AG04450 (cell line): Measurements from ENCODE around the gene IDUA. TPM values are rescaled to one million over a fixed set of nuclear protein-coding genes. Genes with fewer than 3 reads are reported as not detected.

ENCODE experiments used
- CTCF ChIA-PET: fragments of 300-600, 350-600 bp; formaldehyde crosslinking; extraction: SDS; loops from one replicate; lab custom pipeline; 2022; ENCODE audit warnings: antibody characterized with exemption, inconsistent platforms; lab: Charles Lee
- POLR2A ChIA-PET: fragments of 350-600 bp; formaldehyde crosslinking; extraction: SDS; loops from one replicate; lab custom pipeline; 2021; ENCODE audit warnings: antibody characterized with exemption, inconsistent platforms; lab: Yijun Ruan, JAX
- DNase-seq: peaks from one replicate; pipeline ENCODE4 v3.0.0-alpha.2; 2011; ENCODE audit warnings: low read depth, low spot score
- H3K27ac ChIP-seq: one replicate; pipeline ENCODE4 v1.5.1; 2012; ENCODE audit warnings: low read depth, low read length, control low read depth
- H3K27me3 ChIP-seq: one replicate; pipeline ENCODE4 v1.6.0; 2012; ENCODE audit warnings: low read length; ENCODE audit not compliant: control insufficient read depth, insufficient read depth
- H3K4me3 ChIP-seq: 2 replicates; pipeline ENCODE4 v1.5.1; 2011; ENCODE audit warnings: mild to moderate bottlenecking, low read depth, low read length, control low read depth
- H3K9me3 ChIP-seq: 2 replicates; pipeline ENCODE4 v1.5.1; 2012; ENCODE audit warnings: low read length; ENCODE audit not compliant: control insufficient read depth, insufficient read depth
- CTCF ChIP-seq: IDR thresholded peaks from 2 replicates; pipeline ENCODE4 v1.5.1; 2011; ENCODE audit warnings: low read depth, low read length, control low read depth, inconsistent platforms
- polyA plus RNA-seq: library from polyadenylated mRNA; depleted of rRNA; stranded (reverse); fragments of >200 nt; gene quantifications from 2 replicates; pipeline ENCODE4 v1.2.3, GENCODE V29; 2011

IDUA gene
- polyA plus RNA-seq, 1 experiment, result 3.9 TPM

- TF ChIP-seq CTCF, result no peak
- Histone ChIP-seq H3K9me3 (peaks cover 4% of the 10 kb centered on the region; the same call in 1 of the 2 replicates), H3K27ac (no peak overlapping the region), H3K4me3 (peak overlapping the region; percentile 20; the same call in 1 of the 2 replicates), H3K27me3 (no peaks in the 10 kb centered on the region)
- ChIA-PET POLR2A (no interaction called here), CTCF (no interaction called here)
- DNase-seq, result no peak
These were observed 1.6 kb upstream of the IDUA start for GRCh38 chr4:985123-985830.

GRCh38 chr4:986428-986878 lies 391 bp upstream of the IDUA start:
- POLR2A ChIA-PET, result interaction anchor here (1.0 to 1.2 kb wide), 2 partner anchors 12 to 57 kb away, joined by 3 read pairs; no protein-coding TSS in a partner anchor
- no peak for DNase-seq
- CTCF ChIA-PET, result interaction anchor here (0.6 to 1.2 kb wide), 4 partner anchors 15 to 245 kb away, joined by 3 read pairs; no protein-coding TSS in a partner anchor

GRCh38 chr4:987624-988513 lies 1.0 kb downstream of the IDUA start:
- CTCF ChIA-PET, result interaction anchor here (0.5 to 1.2 kb wide), 7 partner anchors 8 to 247 kb away, joined by 3 to 6 read pairs (median 5); no protein-coding TSS in a partner anchor
- no peak for TF ChIP-seq CTCF
- H3K4me3 ChIP-seq, result peak overlapping the region; percentile 72
- H3K27ac ChIP-seq, result no peak overlapping the region
- no peaks in the 10 kb centered on the region for H3K27me3 ChIP-seq
- POLR2A ChIA-PET, result interaction anchor here (0.6 to 1.6 kb wide), 4 partner anchors 11 to 56 kb away, joined by 3 to 4 read pairs (median 3); no protein-coding TSS in a partner anchor
- DNase-seq, result no peak
- H3K9me3 ChIP-seq, result peaks cover 5% of the 10 kb centered on the region; the same call in 1 of the 2 replicates

More at GRCh38 chr4:986428-986878, 391 bp upstream of the IDUA start:
- Histone ChIP-seq H3K9me3 (peaks cover 5% of the 10 kb centered on the region; the same call in 1 of the 2 replicates), H3K27ac (no peak overlapping the region), H3K4me3 (peak overlapping the region; percentile 72), H3K27me3 (no peaks in the 10 kb centered on the region)
- no peak for TF ChIP-seq CTCF

GRCh38 chr4:988726-989721 lies 2.2 kb downstream of the IDUA start:
- Histone ChIP-seq H3K27me3 (no peaks in the 10 kb centered on the region), H3K27ac (no peak overlapping the region), H3K4me3 (no peak overlapping the region), H3K9me3 (peaks cover 5% of the 10 kb centered on the region; the same call in 1 of the 2 replicates)
- ChIA-PET CTCF (no interaction called here), POLR2A (interaction anchor here (1.6 kb wide), 1 partner anchor 13 kb away, joined by 4 read pairs; no protein-coding TSS in a partner anchor)
- no peak for DNase-seq
- TF ChIP-seq CTCF, result no peak
